Osteocyte (in vitro differentiated cells): ENCODE data around the gene MCOLN3. TPM values are rescaled to one million over a fixed set of nuclear protein-coding genes. Genes with fewer than 3 reads are reported as not detected.
A peak's percentile ranks its signal among the peaks of the same experiment; 100 is the strongest.

Source experiments
- DNase-seq: peaks from one replicate; pipeline ENCODE4 v3.0.0; 2021; ENCODE audit warnings: mixed read lengths; ENCODE audit not compliant: unreplicated experiment; ENCODE audit errors: extremely low spot score
- H3K27ac Mint-ChIP-seq: one replicate; pipeline ENCODE4 v1.8.0; 2021; ENCODE audit warnings: mild to moderate bottlenecking, mixed read lengths; ENCODE audit not compliant: unreplicated experiment
- H3K27me3 Mint-ChIP-seq: one replicate; pipeline ENCODE4 v1.8.0; 2021; ENCODE audit warnings: mixed read lengths; ENCODE audit not compliant: unreplicated experiment
- H3K36me3 Mint-ChIP-seq: one replicate; pipeline ENCODE4 v1.8.0; 2021; ENCODE audit warnings: mixed read lengths; ENCODE audit not compliant: unreplicated experiment
- H3K4me1 Mint-ChIP-seq: one replicate; pipeline ENCODE4 v1.8.0; 2021; ENCODE audit warnings: mixed read lengths; ENCODE audit not compliant: unreplicated experiment
- H3K4me3 Mint-ChIP-seq: one replicate; pipeline ENCODE4 v1.8.0; 2021; ENCODE audit warnings: mild to moderate bottlenecking, moderate library complexity, mixed read lengths; ENCODE audit not compliant: unreplicated experiment
- H3K9me3 Mint-ChIP-seq: one replicate; pipeline ENCODE4 v1.8.0; 2021; ENCODE audit warnings: mixed read lengths; ENCODE audit not compliant: unreplicated experiment
- CTCF ChIP-seq: fragments of 200-600 bp; sonication (generic); IDR thresholded peaks from 2 replicates; pipeline ENCODE4 v1.5.0; 2021; ENCODE audit warnings: antibody characterized with exemption, mild to moderate bottlenecking, moderate library complexity
- total RNA-seq: library from RNA; stranded (reverse); gene quantifications from 2 replicates; pipeline ENCODE4 v1.2.1, GENCODE V29; 2021

MCOLN3 gene
- total RNA-seq, 1 donor from 2014 or later = not detected

- Mint-ChIP-seq H3K36me3 (no peaks in the 10 kb centered on the region), H3K4me3 (no peak overlapping the region), H3K27me3 (peaks cover 56% of the 10 kb centered on the region), H3K4me1 (no peaks in the 10 kb centered on the region), H3K27ac (no peak overlapping the region), H3K9me3 (no peaks in the 10 kb centered on the region)
- no peak for TF ChIP-seq CTCF
- DNase-seq = no peak
These were observed 15.1 kb downstream of the MCOLN3 start for GRCh38 chr1:85033221-85033620.

GRCh38 chr1:85030536-85030935 is 17.8 kb downstream of the MCOLN3 start:
- H3K36me3 Mint-ChIP-seq = no peaks in the 10 kb centered on the region
- no peak for DNase-seq
- no peak for TF ChIP-seq CTCF

GRCh38 chr1:85028151-85028550 is 20.1 kb downstream of the MCOLN3 start:
- Mint-ChIP-seq H3K9me3 (no peaks in the 10 kb centered on the region), H3K27me3 (peaks cover 29% of the 10 kb centered on the region), H3K27ac (no peak overlapping the region), H3K36me3 (no peaks in the 10 kb centered on the region), H3K4me1 (no peaks in the 10 kb centered on the region), H3K4me3 (no peak overlapping the region)
- TF ChIP-seq CTCF = no peak
- DNase-seq = no peak

More at GRCh38 chr1:85030536-85030935, 17.8 kb downstream of the MCOLN3 start:
- H3K4me3 Mint-ChIP-seq = no peak overlapping the region
- H3K27me3 Mint-ChIP-seq = peaks cover 47% of the 10 kb centered on the region
- no peaks in the 10 kb centered on the region for H3K4me1 Mint-ChIP-seq
- no peaks in the 10 kb centered on the region for H3K9me3 Mint-ChIP-seq
- H3K27ac Mint-ChIP-seq = no peak overlapping the region

GRCh38 chr1:85027242-85027983 is 20.9 kb downstream of the MCOLN3 start:
- Mint-ChIP-seq H3K4me3 (no peak overlapping the region), H3K36me3 (no peaks in the 10 kb centered on the region), H3K9me3 (no peaks in the 10 kb centered on the region), H3K4me1 (no peaks in the 10 kb centered on the region), H3K27me3 (peaks cover 24% of the 10 kb centered on the region), H3K27ac (no peak overlapping the region)
- TF ChIP-seq CTCF = peak; percentile 42
- no peak for DNase-seq

- DNase-seq = no peak
- Mint-ChIP-seq H3K36me3 (no peaks in the 10 kb centered on the region), H3K9me3 (no peaks in the 10 kb centered on the region), H3K27ac (no peak overlapping the region), H3K4me3 (no peak overlapping the region), H3K27me3 (peaks cover 29% of the 10 kb centered on the region), H3K4me1 (no peaks in the 10 kb centered on the region)
- no peak for TF ChIP-seq CTCF
These were observed 22.4 kb downstream of the MCOLN3 start for GRCh38 chr1:85025940-85026339.
